SU-DHL-6 (cell line): ENCODE data around the gene SLC35B1.

Experiments
- H2AFZ ChIP-seq: fragments of 200-600 bp; sonication (generic); 2 replicates; pipeline ENCODE4 v1.6.1; 2014; ENCODE audit warnings: low read depth, mild to moderate bottlenecking, moderate library complexity, mixed read lengths, antibody characterized with exemption, low read length; ENCODE audit not compliant: severe bottlenecking
- H3F3A ChIP-seq: fragments of 200-600 bp; shearing (Covaris generic); 2 replicates; pipeline ENCODE4 v1.6.0; 2016; ENCODE audit warnings: antibody characterized with exemption, mild to moderate bottlenecking; ENCODE audit not compliant: insufficient read depth
- H3K27ac ChIP-seq: fragments of 200-600 bp; sonication (generic); 2 replicates; pipeline ENCODE4 v1.5.1; 2016; ENCODE audit warnings: low read depth, mild to moderate bottlenecking, low read length, moderate library complexity, mixed read lengths
- H3K27me3 ChIP-seq: fragments of 200-600 bp; sonication (generic), shearing (Covaris generic); 2 replicates; pipeline ENCODE4 v1.6.0; 2014; ENCODE audit warnings: mild to moderate bottlenecking, low read length
- H3K36me3 ChIP-seq: fragments of 200-600 bp; sonication (generic); 2 replicates; pipeline ENCODE4 v1.6.1; 2014; ENCODE audit warnings: mild to moderate bottlenecking, low read length, mixed read lengths
- H3K4me2 ChIP-seq: fragments of 300-600, 200-600 bp; shearing (Covaris generic), sonication (generic); 2 replicates; pipeline ENCODE4 v1.6.0; 2014; ENCODE audit warnings: low read length, low read depth, mild to moderate bottlenecking; ENCODE audit not compliant: poor library complexity, severe bottlenecking
- H3K4me3 ChIP-seq: fragments of 200-600 bp; sonication (generic); 2 replicates; pipeline ENCODE4 v1.5.1; 2014; ENCODE audit warnings: antibody characterized with exemption, low read length, mild to moderate bottlenecking, mixed read lengths; ENCODE audit not compliant: insufficient read depth, poor library complexity, severe bottlenecking
- H3K79me2 ChIP-seq: fragments of 200-600 bp; sonication (generic); 2 replicates; pipeline ENCODE4 v1.6.1; 2014; ENCODE audit warnings: mild to moderate bottlenecking, low read length, moderate library complexity; ENCODE audit not compliant: insufficient read depth
- H3K9ac ChIP-seq: fragments of 200-600 bp; sonication (generic); 2 replicates; pipeline ENCODE4 v1.7.0; 2014; ENCODE audit warnings: mild to moderate bottlenecking, low read length
- H3K9me2 ChIP-seq: fragments of 200-600 bp; sonication (generic); replicated peaks from 2 replicates; pipeline ENCODE4 v1.6.1; 2014; ENCODE audit warnings: low read length; ENCODE audit not compliant: insufficient read depth
- H3K9me3 ChIP-seq: fragments of 200-600 bp; sonication (generic); 2 replicates; pipeline ENCODE4 v1.6.1; 2014; ENCODE audit warnings: low read length, mixed read lengths; ENCODE audit not compliant: insufficient read depth
- H4K20me1 ChIP-seq: fragments of 200-600 bp; sonication (generic); 2 replicates; pipeline ENCODE4 v1.6.1; 2014; ENCODE audit warnings: low read depth, mild to moderate bottlenecking, antibody characterized with exemption, low read length, moderate library complexity, mixed read lengths
- EZH2phosphoT487 ChIP-seq: fragments of 200-600 bp; sonication (generic), shearing (Covaris generic); conservative IDR thresholded peaks from 2 replicates; pipeline ENCODE4 v1.6.1; 2018; ENCODE audit warnings: mild to moderate bottlenecking, antibody characterized with exemption, low read length, moderate library complexity, mixed read lengths
- TF ChIP-seq, protein P1 (sequence below): fragments of 200-600 bp; sonication (generic); IDR thresholded peaks from one replicate; pipeline ENCODE4 v1.5.1; 2017; ENCODE audit warnings: antibody characterized with exemption, mild to moderate bottlenecking, low read length, moderate library complexity; ENCODE audit not compliant: insufficient read depth, poor library complexity, severe bottlenecking

SLC35B1 gene

DNA sequence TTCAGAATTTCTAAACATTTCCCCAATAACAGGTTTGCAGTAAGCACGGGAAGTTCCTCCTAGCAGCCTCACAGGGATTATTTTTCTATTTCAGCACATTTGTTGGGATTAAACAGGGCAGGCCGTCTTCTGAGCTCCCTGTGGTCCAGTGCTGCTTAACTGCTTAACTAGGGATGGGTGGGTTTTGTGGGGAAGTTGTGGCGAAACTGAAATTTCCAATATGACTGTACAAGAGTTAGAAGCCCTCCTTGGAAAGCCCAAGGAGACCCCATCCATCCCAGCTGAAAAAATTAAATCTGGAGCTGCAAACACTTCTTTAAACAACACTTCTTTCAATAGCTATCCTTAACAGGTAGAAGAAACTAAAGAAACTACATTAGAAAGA, 33.9 kb upstream of the SLC35B1 start:
- H3K9me2 ChIP-seq = no peaks in the 10 kb centered on the region
- H3K79me2 ChIP-seq = no peaks in the 10 kb centered on the region
- no peak overlapping the region for H2AFZ ChIP-seq
- no peak overlapping the region for H3K4me3 ChIP-seq
- no peaks in the 10 kb centered on the region for H4K20me1 ChIP-seq
- H3F3A ChIP-seq = peaks cover 3% of the 10 kb centered on the region; the same call in 1 of the 2 replicates
- H3K27ac ChIP-seq = no peak overlapping the region
- no peak overlapping the region for H3K4me2 ChIP-seq
- H3K9me3 ChIP-seq = no peaks in the 10 kb centered on the region
- H3K27me3 ChIP-seq = no peaks in the 10 kb centered on the region
- no peaks in the 10 kb centered on the region for H3K36me3 ChIP-seq
- TF ChIP-seq EZH2phosphoT487 = no peak
- TF ChIP-seq, protein P1, sequence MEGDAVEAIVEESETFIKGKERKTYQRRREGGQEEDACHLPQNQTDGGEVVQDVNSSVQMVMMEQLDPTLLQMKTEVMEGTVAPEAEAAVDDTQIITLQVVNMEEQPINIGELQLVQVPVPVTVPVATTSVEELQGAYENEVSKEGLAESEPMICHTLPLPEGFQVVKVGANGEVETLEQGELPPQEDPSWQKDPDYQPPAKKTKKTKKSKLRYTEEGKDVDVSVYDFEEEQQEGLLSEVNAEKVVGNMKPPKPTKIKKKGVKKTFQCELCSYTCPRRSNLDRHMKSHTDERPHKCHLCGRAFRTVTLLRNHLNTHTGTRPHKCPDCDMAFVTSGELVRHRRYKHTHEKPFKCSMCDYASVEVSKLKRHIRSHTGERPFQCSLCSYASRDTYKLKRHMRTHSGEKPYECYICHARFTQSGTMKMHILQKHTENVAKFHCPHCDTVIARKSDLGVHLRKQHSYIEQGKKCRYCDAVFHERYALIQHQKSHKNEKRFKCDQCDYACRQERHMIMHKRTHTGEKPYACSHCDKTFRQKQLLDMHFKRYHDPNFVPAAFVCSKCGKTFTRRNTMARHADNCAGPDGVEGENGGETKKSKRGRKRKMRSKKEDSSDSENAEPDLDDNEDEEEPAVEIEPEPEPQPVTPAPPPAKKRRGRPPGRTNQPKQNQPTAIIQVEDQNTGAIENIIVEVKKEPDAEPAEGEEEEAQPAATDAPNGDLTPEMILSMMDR = no peak
- no peak overlapping the region for H3K9ac ChIP-seq

DNA sequence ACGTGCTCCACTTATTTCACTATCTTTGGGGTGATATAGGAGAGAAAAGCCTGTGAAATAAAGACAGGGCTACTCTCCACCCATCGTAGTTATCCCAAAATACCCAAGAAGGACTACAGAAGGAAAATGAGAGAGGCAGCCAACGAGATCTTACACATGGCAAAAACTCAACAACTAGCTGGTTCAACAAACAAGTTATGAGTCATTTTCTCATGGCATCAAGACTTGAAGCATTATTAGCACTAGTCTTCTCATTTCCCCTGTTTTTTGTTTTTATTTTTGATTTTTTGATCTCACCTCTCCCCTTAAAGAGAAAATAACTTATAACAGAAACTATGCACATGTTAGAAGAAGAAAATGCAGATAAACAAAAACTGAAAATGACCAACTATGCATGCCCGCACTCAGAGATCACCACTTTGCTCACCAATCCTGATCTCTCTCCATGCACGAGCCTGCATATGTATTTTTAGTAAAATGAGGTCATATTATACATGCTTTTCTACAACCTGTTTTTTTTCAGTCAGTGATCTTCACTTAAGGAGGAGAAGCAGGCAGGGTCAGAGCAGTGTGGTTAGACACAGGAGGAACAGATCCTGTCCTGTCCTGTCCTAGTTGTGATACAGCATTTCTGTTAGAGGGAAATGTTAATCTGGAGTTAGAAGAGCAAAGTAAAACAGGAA, 33.4 kb upstream of the SLC35B1 start:
- Histone ChIP-seq H3K27me3 (no peaks in the 10 kb centered on the region), H3F3A (peaks cover 3% of the 10 kb centered on the region; the same call in 1 of the 2 replicates), H3K27ac (no peak overlapping the region), H3K36me3 (no peaks in the 10 kb centered on the region), H3K9ac (no peak overlapping the region), H3K4me3 (no peak overlapping the region), H3K9me2 (no peaks in the 10 kb centered on the region), H4K20me1 (no peaks in the 10 kb centered on the region), H3K79me2 (no peaks in the 10 kb centered on the region), H3K4me2 (no peak overlapping the region), H2AFZ (no peak overlapping the region), H3K9me3 (no peaks in the 10 kb centered on the region)
- no peak for TF ChIP-seq EZH2phosphoT487
- TF ChIP-seq, protein P1 = no peak

DNA sequence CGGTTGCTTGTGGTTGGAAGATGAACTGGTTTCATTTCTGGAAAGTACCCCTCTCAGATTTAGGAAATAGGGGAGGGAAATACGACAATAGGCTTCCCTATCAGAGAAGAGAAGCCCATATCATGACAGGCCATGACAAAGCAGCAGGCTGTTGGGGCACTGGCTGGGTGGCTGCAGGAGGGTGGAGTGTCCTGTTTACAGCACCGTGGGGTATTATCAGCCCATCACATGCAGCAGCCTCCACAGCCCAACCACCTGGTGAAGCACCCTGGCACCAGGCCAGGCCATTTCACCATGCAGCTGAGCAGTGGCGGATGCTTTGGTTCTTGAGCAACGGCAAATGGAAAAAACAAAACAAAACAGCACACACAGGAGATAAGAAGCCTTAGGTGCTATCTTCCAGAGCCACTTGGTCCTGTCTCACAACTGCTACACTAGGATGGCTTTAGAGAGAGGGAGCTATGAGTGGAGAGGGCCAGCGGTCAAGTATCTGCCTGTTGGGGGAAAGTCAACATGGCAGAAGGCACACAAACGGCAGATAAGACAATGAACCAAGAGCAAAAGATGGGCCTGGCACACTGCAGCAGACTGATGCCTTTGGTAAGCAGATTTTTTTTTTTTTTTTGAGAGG, 32.0 kb upstream of the SLC35B1 start:
- Histone ChIP-seq H4K20me1 (no peaks in the 10 kb centered on the region), H3K27ac (peak overlapping the region; percentile 56), H3F3A (peaks cover 3% of the 10 kb centered on the region; the same call in 1 of the 2 replicates), H3K9me3 (no peaks in the 10 kb centered on the region), H3K27me3 (no peaks in the 10 kb centered on the region), H3K79me2 (no peaks in the 10 kb centered on the region), H2AFZ (no peak overlapping the region), H3K9me2 (no peaks in the 10 kb centered on the region), H3K9ac (no peak overlapping the region), H3K36me3 (no peaks in the 10 kb centered on the region), H3K4me3 (no peak overlapping the region), H3K4me2 (peak overlapping the region; percentile 37)
- TF ChIP-seq, protein P1 = no peak
- TF ChIP-seq EZH2phosphoT487 = no peak
